Fibroblast of upper back skin (primary cell): ENCODE measurements around the gene C9orf85.

Experiments used
- DNase-seq: peaks from one replicate; pipeline ENCODE4 v3.0.0-alpha.2; 2013

Gene C9orf85

GRCh38 chr9:72022841-72023240, 111.4 kb downstream of the C9orf85 start:
- DNase-seq = peak; percentile 88
